Measurements from ENCODE around the gene AGBL4.

DNA sequence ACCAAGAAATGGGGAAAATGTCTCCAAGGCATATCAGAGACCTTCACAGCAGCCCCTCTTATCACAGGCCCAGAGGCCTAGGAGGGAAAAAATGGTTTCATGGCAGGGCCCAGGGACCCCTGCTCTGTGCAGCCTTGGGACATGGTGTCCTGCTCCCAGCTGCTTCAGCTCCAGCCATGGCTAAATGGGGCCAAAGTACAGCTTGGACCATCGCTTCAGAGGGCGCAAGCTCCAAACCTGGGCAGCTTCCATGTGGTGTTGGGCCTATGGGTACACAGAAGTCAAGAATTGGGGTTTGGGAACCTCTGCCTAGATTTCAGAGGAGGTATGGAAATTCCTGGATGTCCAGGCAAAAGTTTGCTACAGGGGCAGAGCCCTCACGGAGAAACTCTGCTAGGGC is 964.7 kb downstream of the AGBL4 start:
- TF ChIP-seq, protein P1, sequence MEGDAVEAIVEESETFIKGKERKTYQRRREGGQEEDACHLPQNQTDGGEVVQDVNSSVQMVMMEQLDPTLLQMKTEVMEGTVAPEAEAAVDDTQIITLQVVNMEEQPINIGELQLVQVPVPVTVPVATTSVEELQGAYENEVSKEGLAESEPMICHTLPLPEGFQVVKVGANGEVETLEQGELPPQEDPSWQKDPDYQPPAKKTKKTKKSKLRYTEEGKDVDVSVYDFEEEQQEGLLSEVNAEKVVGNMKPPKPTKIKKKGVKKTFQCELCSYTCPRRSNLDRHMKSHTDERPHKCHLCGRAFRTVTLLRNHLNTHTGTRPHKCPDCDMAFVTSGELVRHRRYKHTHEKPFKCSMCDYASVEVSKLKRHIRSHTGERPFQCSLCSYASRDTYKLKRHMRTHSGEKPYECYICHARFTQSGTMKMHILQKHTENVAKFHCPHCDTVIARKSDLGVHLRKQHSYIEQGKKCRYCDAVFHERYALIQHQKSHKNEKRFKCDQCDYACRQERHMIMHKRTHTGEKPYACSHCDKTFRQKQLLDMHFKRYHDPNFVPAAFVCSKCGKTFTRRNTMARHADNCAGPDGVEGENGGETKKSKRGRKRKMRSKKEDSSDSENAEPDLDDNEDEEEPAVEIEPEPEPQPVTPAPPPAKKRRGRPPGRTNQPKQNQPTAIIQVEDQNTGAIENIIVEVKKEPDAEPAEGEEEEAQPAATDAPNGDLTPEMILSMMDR (conservative IDR thresholded peaks at IDR 0.05 in 1 of 2, IDR thresholded peaks at IDR 0.05 in 1 of 2; ENCODE audit: extremely low read depth in 1 of 2, insufficient read depth in 1 of 2, low read depth in 1 of 2, low read length in 2 of 2) = no peak
- no peak for TF ChIP-seq EZH2 (IDR thresholded peaks at IDR 0.05; ENCODE audit: borderline replicate concordance, low read length)

All from mammary epithelial cell (primary cell).